Stimulated activated CD4-positive, alpha-beta T cell treated with anti-CD3 and anti-CD28 coated beads, Interleukin-2, amount 100 ng/mL, for 24 hours (primary cell): ENCODE data around the gene RTN4.
A peak's percentile ranks its signal among the peaks of the same experiment; 100 is the strongest.
"Not testable (repeated sequence)": the region's sequence is repeated elsewhere in the genome, so short reads cannot be mapped to it uniquely, and the experiment has no call there.

Source experiments
- DNase-seq, 2 donors: peaks; one replicate each; pipeline ENCODE4 v3.0.0-alpha.2; 2020

RTN4 gene

DNA sequence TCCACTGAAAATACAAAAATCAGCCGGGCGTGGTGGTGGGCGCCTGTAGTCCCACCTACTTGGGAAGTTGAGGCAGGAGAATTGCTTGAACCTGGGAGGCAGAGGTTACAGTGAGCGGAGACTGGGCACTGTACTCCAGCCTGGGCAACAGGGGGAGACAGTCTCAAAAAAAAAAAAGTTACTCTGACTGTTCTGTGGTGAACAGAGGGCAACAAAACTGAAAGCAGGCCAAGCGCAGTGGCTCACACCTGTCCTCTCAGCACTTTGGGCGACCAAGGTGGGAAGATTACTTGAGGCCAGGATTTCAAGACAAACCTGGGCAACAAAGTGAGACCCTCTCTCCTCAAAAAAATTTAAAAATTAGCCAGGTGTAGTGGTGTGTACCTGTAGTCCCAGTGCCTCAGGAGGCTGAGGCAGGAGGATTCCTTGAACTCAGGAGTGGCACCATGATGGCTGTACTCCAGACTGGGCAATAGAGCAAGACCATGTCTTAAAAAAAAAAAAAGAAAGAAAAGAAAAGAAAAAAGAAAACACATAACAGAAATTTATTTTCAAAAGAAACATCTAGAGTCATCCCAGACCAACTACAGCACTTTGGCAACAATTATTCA, 13.6 kb upstream of the RTN4 start:
- DNase-seq: no peak

DNA sequence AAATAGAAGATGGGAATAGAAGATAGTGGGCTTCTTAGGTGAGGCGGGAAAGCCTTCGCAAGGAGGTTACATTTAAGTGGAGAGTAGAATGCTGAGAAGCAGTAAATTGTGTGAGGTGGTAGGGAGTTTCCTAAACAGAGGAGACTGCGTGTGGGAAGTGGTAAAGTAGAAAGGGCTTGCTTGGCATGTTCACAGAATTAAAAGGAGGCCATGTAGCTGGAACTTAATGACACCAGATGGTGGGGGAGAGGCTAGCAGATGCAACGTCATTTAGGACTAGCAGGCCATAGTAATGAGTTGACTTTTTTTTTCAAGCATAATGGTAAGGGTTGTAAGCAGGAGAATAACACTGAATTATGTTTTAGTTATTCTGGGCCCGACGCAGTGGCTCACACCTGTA, 13.0 kb upstream of the RTN4 start:
- no peak for DNase-seq

DNA sequence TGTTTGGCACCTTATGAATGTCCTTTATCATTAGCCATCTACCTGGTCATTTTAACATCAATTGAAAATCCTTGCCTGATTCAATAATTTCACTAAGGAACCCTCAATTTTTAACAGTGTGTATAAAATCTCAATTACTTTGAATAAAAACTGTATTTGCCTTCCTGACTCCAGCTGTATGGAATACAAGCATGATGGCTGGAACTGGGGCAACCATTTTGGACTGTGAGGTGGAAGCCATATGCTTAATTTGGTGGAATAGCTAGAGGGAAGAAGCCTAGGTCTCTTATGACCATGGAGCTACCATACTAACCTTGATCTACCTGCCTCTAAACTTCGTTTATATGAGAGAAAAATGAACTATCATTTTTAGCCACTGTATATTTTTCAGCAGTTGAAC, 12.5 kb upstream of the RTN4 start:
- DNase-seq: no peak

DNA sequence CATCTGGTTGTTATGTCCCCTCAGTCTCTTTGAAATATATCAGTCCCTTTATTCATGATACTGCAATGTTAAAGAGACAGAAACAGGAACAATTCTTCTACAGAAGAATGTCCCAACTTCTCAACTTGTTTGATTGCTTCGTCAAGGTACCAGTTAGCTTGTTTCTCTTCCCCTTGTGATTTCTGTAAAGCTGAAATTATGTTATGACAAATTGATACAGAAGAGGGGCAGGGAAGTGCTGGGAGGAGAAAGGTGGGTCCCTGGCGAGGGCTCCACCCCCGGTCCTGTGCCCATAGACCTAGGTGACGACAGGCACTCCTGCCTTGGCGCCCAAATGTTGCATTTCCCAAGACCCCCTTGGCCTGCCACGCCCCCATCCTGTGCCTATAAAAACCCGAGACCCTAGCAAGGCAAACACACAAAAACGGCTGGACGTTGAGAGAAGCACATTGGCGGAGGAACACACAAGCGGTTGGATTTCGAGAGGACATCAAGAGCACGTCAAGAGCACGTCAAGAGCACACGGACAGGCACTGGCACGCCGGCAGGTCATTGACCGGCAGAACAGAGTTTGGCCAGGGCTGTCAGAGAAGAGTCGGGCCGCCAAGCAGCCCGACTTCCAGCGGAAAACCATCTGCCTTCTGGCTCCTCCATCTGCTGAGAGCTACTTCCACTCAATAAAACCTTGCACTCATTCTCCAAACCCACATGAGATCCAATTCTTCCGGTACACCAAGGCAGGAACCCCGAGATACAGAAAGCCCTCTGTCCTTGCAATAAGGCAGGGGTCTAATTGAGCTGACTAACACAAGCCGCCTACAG, 11.5 kb upstream of the RTN4 start:
- no peak for DNase-seq

DNA sequence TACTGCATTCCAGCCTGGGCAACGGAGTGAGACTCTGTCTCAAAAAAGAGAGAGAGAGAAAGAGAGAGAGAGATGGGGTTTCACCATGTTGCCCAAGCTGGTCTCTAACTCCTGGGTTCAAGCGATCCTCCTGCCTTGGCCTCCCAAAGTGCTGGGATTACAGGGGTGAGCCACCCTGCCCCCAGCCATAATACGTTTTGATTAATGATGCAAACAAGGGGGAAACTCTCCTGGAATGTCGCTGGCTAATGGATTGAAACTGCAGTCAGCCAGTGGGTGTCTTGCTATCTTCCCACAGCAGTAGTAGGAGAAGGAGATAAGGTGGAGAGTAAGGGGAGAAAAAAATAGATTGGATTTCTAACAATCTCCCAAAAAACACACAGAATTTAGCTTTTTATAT, 9.5 kb upstream of the RTN4 start:
- DNase-seq: no peak

DNA sequence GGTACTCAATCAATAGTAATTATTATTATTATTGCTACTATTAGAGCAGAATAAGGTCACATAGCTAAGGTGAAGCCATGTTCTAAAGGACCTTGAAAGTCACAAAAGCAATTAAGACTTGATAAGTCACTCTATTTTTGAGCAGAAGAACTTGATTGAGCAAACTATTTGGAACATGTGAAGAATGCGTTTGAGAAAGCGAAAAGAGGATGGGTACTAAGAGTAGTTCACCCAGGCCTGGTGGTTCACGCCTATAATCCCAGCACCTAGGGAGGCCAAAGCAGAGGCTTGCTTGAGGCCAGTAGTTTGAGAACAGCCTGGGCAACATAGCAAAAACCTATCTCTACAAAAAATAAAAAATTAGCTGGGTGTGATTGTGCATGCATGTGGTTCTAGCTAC, 7.2 kb upstream of the RTN4 start:
- DNase-seq: no peak

DNA sequence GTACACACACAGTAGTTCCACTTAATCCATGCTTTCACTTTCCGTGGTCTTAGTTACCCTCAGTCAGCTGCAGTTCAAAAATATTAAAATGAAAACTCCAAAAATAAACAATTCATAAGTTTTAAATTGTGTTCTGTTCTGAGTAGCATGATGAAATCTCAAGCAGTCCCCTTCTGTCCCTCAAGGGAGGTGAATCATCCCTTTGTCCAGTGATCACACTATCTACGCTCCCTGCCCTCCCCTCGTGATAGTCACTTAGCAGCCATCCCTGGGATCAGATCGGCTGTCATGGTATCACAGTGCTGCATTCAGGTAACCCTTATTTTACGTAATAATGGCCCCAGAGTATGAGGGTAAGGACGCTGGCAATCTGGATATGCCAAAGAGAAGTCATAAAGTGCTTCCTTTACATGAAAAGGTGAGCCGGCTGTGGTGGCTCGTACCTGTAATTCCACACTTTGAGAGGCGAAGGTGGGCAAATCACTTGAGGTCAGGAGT, 5.8 kb upstream of the RTN4 start:
- DNase-seq: no peak

DNA sequence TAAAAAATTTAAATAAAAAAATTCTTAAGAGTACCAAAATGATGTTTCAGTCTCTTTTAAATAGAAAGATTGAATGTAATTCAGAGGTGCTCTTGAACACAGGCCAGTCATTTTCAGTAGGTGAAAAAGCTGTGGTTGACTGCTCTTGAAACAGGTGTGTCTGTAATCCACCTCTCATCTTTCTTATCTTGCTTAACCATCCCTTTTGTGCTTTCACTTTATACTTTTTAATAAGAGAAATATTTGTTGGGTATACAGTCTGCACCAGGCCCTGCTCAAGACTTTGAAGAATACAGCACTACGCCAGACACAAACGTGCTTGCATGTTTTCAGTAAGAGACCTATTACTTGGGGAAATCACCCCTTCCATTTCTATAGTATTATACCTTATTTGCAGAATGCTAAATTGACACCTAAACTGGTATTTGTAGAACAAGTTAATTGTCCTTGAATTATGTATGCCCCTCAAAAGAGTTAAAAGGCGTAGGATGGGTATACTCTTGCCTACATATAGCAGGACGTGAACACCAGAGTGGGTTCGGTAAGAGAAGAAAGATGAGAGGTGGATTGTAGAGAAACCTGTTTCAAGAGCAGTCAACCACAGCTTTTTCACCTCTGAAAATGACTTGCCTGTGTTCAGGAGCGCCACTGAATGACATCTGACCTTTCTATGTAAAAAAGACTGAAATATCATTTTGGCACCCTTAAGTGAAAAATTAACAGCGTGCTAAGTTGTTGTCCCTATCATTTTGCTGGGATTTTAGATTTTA, 4.0 kb upstream of the RTN4 start:
- DNase-seq: no peak

DNA sequence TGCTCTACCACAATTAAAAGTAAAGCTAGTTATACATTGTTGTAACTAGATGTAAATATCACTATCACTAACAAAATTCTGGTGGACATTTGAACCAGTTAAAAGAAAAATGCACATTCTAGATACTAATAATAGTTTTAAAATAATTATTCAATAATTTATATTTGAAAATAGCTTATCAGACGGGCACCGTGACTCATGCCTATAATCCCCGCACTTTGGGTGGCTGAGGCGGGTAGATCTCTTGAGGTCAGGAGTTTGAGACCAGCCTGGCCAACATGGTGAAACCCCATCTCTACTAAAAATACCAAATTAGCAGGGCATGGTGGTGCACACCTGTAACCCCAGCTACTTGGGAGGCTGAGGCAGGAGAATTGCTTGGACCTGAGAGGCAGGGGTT, 3.0 kb upstream of the RTN4 start:
- not testable (repeated sequence) for DNase-seq

DNA sequence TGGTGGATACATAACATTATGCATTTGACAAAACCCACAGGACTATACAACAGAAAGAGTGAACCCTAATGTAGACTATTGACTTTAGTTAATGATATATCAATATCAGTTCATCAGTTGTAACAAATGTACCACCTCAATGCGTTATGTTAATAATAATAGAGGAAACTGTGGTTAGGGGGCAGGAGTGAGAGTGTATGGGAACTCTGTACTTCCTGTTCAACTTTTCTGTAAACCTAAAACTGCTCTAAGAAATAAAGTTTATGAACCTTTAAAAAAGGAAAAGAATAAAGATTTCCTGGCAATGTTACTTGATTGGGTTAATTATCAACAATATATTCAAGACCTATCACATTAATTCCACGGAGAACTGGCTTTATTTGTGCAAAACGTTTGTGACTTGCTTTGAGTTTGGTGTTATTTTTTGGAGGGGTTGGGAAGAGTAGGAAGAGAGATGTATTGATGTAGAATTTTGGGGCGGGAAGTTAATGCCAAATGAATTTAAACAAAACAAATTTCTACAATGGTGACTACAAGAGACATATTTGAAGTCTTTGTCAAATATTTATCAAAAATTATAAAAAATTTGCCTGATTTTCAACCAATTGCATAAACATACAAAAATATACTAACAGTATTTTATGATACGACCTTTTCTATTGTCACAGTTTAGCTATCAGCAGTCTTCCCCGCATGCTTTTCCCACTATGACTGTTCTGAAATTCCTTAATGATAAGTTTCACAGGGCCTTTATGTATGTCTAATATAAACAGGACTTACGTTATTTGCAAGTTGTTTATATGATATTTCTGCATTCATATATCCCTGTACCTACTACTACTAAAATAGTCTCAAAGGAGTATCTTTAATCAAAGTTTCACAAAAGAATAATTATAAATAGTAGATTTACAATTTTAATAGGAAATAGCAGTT, 2.1 kb upstream of the RTN4 start:
- DNase-seq: no peak

DNA sequence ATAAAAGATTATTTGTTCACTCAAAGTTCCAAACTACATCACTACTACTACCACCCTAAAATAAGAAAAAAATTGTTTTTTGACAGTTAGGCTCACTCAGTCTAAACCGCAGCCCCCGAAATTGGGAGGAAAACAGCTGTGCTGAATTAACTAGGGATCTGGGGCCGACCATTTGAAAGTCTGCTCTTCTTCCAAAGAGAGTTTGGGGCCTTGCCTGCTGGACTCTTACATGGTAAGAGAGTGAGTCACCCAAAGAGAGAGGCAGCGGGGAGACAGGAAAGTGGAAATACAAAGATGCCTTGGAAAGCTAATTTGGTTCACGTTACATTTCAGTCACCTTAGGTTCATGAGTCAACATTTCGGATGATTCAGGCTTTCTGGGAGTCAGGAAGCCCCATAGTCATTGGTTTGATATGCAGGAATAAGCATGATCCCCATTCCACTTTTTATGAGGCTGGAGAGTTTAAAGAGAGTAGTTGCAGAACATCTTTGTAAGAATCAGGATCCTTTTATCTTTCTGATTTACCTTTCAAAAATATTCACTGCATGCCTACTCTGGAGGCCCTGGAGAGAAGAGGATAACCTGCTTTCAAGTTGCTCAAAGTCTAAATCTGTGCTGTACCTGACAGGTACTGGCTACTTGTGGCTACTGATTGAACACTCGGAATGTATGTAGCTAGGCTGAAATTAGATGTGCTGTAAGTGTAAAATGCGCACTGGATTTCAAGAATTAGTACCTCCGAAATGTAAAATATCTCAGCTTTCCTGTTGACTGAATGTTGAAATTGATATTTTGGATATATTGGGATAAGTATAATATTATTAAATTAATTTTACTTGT, 995 bp upstream of the RTN4 start:
- DNase-seq: peak; percentile 30 to 34

DNA sequence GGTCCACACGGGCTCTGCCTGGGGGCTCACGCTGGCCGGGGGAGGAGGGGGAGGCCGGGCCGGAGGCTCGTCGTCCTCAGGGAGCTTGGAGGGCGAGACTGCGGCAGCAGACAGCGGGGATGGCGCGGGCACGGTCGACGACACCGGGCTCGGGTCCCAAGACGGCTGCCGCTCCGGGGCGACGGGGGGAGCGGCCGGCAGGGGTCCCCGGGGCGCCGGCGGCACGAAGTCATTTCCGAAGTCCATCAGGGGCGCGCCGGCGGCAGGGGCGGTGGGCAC, 491 bp downstream of the RTN4 start:
- no peak for DNase-seq

DNA sequence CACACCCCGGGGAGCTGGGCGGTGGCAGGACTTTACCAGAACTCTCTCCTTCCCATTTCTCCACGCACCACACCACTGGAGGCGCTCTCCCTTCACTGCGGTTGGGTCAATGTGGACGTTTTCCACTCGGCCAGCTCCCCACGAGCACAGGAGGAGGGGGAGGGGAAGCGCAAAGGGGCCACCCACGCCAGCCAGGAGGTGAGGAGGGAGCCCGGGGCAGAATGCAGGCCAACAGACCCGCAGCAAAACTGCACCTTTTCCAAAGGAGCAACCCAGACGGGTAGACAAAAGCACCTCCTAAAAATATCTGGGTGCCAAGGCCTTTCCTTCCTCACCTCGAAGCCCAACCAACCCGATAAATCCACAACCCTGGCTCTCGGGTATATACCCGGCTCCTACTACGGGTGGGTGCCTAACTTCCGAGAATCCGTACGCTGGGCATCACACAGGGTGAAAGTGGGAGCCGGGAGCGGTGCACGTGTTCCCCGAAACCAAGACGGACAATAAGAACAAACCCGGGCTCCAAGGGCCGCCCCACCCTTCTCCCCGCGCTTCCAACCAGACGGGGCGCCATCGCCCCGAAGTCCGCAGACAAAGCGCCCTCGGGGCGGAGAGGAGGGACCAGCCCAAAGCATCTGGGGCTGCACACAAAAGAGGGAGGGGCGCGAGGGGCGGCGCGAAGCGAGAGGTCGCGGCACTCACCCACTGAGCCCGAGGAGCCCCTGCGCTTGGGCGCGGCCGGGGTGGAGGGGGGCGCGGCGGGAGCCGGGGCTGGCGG, 1.0 kb downstream of the RTN4 start:
- peak; percentile 66 to 74 for DNase-seq

DNA sequence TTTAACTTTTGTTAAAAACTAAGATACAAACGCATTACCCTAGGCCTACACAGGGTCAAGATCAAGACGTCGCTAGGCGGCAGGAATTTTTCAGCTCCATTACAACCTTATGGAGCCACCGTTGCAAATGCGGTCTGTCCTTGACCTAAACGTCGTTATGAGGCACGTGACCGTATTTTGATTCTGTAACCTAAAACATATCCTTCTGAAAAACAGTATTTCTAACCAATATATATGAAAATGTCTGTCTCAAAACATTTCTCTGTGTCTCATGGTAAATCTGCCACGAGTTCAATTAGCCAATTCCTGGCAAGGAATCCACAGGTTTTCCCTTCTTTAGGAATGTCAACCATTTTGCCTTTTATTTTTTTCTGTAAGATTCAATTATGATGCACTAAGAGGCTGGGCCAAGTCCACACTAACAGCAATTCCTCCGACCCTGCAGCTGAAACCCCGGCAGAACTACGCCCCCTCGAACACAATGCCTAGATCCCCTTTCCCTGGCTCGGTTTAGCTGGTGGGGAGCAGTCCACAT, 1.7 kb downstream of the RTN4 start:
- peak in 1 of 2 donors; percentile 9 for DNase-seq

DNA sequence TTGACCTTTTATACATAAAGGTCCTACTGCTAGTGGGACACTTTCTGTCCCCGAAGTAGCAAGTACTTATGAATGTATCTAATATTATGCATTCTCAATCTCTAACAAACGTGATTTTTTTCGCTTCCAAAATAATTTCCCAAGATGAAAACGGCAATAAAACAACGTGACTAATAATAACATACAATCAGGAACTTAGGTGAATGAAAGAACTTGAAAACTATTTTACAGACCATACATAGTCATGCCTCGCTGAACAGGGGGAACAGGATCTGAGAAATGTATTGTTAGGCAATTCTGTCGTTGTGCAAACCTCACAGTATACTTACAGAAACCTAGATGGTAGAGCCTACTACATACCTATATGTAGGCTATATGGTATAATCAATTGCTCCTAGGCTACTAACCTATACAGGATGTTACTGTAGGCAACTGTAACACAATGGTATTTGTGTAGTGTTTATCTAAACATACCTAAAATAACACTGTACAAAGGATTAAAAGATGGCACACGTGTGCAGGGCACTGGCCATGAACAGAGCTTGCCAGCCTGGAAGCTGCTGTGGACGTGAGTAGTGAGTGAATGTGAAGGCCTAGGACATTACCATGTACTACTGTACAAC, 2.5 kb downstream of the RTN4 start:
- DNase-seq: no peak

DNA sequence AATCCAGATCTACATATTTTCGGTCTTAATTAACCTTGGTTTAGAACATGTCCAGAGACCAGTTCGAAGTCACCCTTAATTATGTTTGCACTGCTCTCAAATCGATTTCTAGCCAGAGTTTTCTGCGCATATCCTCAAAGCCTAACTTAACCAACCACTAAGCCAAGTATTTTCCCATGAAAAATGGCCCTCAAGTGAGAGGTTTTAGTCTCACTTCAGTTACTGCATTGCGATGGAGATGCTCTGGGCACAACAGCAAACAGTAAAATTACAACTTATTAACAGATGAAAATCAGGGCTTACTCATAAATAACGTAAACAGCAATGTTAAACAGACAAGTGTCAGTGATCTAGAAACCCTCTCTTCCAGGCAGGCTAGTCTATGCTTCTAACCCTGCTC, 4.5 kb downstream of the RTN4 start:
- DNase-seq: no peak

DNA sequence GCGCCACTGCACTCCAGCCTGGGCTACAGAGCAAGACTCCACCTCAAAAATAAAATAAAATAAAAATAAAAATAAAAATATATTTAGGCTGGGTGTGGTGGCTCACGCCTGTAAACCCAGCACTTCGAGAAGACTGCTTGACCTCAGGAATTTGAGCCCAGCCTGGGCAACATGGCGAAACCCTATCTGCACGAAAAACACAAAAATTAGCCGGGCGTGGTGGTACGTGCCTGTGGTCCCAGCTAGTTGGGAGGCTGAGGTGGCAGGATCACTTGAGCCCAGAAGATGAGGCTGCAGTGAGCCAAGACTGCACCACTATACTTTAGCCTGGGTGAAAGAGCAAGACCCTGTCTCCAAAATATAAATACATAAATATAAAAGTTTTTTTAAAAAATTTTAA, 6.4 kb downstream of the RTN4 start:
- no peak for DNase-seq

DNA sequence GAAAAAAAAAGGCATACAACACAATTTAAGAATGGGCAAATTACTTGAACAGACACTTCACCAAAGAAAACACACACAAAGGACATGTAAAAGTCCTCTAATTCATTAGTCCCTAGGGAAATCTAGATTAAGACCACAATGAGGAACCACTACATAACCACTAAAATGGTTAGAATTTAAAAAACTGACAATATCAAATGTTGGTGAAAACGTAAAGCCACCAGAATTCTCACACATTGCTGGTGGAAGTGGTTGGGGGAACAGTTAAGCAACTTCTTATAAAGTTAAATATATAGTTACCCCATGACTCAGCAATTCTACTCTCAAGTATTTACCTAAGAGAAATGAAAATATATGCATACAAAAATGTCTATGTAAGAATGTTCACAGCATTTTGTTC, 11.8 kb downstream of the RTN4 start:
- DNase-seq: no peak

DNA sequence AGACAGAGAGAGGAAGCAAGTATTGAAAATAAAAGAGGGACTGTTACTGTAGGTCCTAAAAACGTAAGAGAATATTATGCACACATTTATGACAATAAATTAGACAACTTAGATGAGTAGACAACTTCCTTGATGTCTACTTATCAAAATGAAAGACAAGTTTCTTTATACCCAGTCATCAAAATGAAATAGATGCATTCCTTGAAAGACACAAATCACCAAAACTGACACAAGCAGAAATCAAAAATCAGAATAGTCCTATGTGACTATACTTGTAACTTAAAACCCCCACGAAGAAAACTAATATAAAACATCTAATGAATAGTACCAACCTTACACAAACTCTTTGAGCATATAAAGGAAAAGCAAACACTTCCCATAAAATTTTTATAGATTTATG, 14.5 kb downstream of the RTN4 start:
- DNase-seq: no peak

DNA sequence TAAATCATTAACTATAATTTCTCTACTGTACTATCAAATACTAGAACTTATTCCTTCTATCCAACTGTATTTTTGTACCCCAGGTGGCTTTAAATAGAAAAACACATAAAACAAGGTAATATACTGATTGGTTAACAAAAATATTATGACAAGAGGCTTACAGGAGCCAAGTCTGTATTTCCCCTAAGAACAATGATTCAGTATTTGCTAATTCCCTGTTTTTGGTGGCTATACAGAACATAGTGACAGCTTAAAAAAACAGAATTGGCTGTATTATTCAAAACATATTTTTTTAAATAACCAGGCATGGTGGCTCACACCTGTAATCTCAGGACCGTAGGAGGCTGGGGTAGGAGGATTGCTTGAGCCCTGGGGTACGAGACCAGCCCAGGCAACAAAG, 16.3 kb downstream of the RTN4 start:
- DNase-seq: no peak
